ENCODE measurements around the gene METTL8. TPM values are rescaled to one million over a fixed set of nuclear protein-coding genes. Genes with fewer than 3 reads are reported as not detected.

Gene METTL8
- total and polyA plus RNA-seq, 7 donors: 3.0 to 15.5 (median 10.8) TPM

DNA sequence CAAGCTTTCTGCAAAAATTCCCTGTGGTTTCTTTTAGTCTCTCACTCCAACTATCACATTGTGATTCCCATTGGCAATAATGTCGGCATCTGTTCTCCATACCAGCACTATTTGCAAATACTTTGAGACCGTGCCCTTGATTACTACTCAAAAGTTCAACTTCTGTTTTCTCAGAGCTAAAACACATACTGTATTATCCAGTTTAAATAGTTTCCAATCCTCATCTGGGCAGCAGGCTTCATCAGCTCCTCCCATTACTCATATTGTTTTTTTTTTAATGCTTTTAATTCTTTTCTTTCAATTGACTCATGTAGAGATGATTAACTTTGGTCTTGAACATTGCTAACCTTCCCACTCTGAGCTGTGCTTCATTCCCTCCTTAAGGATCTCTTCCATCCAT is 135.8 kb downstream of the METTL8 start:
- DNase-seq: no peak
- TF ChIP-seq CTCF (IDR thresholded peaks at IDR 0.05): no peak
- 83 to 92% (median 87%) methylated on average over 2 of the region's 2 CpGs for WGBS, 3 donors
- Histone ChIP-seq H3K27me3 (ENCODE audit: insufficient read depth in 3 of 3, low read length in 2 of 3) (no peaks in the 10 kb centered on the region), H3K4me1 (no peaks in the 10 kb centered on the region), H3K27ac (no peak overlapping the region), H3K36me3 (ENCODE audit: insufficient read depth in 1 of 2, low read depth in 1 of 2) (no peaks in the 10 kb centered on the region), H3K9me3 (no peaks in the 10 kb centered on the region), H3K4me3 (no peak overlapping the region)
- intact Hi-C loops (cut with DNase I): no loop called here
- ATAC-seq: no peak

GRCh38 chr2:171294608-171295007 is 139.2 kb downstream of the METTL8 start:
- DNase-seq: no peak
- WGBS, 3 donors: 86 to 91% (median 86%) methylated on average over 5 of the region's 5 CpGs
- H3K27ac ChIP-seq: no peak overlapping the region
- no peaks in the 10 kb centered on the region for H3K36me3 ChIP-seq (ENCODE audit: insufficient read depth in 1 of 2, low read depth in 1 of 2)
- H3K27me3 ChIP-seq (ENCODE audit: insufficient read depth in 3 of 3, low read length in 2 of 3): no peaks in the 10 kb centered on the region
- no peaks in the 10 kb centered on the region for H3K4me1 ChIP-seq
- TF ChIP-seq CTCF (IDR thresholded peaks at IDR 0.05): no peak
- no peak overlapping the region for H3K4me3 ChIP-seq
- H3K9me3 ChIP-seq: no peaks in the 10 kb centered on the region
- intact Hi-C loops (cut with DNase I): no loop called here
- no peak for ATAC-seq

- ATAC-seq: no peak
- DNase-seq: no peak
- Histone ChIP-seq H3K9me3 (no peaks in the 10 kb centered on the region), H3K4me1 (no peaks in the 10 kb centered on the region), H3K36me3 (ENCODE audit: insufficient read depth in 1 of 2, low read depth in 1 of 2) (no peaks in the 10 kb centered on the region), H3K27ac (no peak overlapping the region), H3K4me3 (no peak overlapping the region), H3K27me3 (ENCODE audit: insufficient read depth in 3 of 3, low read length in 2 of 3) (no peaks in the 10 kb centered on the region)
- WGBS, 3 donors: 84 to 89% (median 89%) methylated on average over 5 of the region's 5 CpGs
- TF ChIP-seq CTCF (IDR thresholded peaks at IDR 0.05): no peak
- intact Hi-C loops (cut with DNase I): no loop called here
Observed at GRCh38 chr2:171293661-171294060, 140.1 kb downstream of the METTL8 start.

GRCh38 chr2:171289991-171290390 is 143.8 kb downstream of the METTL8 start:
- intact Hi-C loops (cut with DNase I): no loop called here
- H3K27me3 ChIP-seq (ENCODE audit: insufficient read depth in 3 of 3, low read length in 2 of 3): no peaks in the 10 kb centered on the region
- 60 to 77% (median 63%) methylated on average over 3 of the region's 3 CpGs for WGBS, 3 donors

More at GRCh38 chr2:171289991-171290390, 143.8 kb downstream of the METTL8 start:
- no peaks in the 10 kb centered on the region for H3K4me1 ChIP-seq
- H3K36me3 ChIP-seq (ENCODE audit: insufficient read depth in 1 of 2, low read depth in 1 of 2): no peaks in the 10 kb centered on the region
- no peaks in the 10 kb centered on the region for H3K9me3 ChIP-seq
- ATAC-seq (no peak), DNase-seq (no peak)
- TF ChIP-seq CTCF (IDR thresholded peaks at IDR 0.05): no peak
- H3K4me3 ChIP-seq: no peak overlapping the region
- H3K27ac ChIP-seq: no peak overlapping the region

Measured in psoas muscle (tissue), 8 donors.